Fibroblast of skin of right biceps (primary cell): ENCODE results near the gene PTPRJ.

Experiments used
- DNase-seq: peaks from one replicate; pipeline ENCODE4 v3.0.0-alpha.2; 2013

The PTPRJ gene

DNA sequence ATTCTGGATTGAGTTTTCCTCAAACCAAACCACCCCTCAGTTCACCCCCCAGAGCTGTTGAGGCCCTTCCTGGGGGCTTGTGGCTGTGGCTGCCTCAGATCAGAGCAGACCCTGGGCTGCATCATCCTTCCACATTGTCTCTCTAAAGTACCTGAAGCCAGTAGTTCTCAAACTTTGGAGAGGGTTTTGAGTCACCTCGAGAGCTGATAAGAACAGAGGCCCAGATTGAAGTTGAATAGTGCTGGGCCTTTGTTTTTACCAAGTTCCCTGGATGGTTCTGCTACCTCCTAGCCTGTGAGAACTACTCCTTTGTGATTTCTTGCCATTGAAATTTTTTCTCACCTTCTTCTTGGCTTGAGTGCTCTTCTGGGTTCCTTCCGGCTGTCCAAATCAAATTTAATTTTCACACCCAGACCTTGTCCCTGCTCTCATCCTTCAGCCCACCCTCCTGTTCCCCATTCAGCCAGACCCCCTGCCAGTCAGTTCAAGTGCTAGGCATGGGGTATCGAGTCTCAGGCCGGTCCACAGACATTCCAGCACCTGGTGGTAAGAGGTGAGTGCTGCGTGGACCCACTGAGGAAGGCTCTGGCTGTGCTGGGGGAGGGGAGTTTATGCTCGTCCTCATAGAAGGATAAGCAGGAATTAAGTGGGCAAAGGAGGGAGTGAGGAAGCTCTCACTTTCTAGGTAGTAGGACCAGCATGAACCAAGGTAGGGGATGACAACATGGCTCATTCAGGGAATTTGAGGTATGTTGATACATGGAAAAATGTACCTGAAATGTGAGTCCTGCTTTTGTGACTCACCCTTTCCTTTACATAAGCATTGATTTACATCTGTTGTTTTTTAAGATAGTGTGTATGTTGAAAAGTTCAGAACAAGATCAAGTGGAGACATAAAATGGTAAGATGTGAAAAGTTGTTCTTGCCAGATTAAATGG, 116.5 kb downstream of the PTPRJ start:
- DNase-seq: peak; percentile 17

DNA sequence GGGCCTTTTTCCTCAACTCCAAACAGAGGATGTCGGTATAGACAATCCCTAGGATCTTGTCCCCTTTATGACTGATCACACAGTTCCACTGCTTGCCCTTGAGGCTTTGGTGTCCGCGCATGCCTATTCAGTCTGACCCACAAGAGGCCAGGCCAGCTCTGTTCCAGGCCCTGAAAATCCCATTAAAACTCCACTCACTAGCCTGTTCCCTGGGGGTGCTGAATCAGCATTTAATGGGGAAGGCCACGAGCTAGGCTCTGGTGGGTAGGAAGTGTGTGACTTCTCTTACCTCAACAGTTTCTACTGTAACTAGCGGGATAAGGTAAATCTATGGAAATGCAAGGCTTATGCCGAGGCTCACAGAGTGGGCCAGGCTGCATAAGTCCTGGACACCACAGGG, 117.7 kb downstream of the PTPRJ start:
- no peak for DNase-seq

DNA sequence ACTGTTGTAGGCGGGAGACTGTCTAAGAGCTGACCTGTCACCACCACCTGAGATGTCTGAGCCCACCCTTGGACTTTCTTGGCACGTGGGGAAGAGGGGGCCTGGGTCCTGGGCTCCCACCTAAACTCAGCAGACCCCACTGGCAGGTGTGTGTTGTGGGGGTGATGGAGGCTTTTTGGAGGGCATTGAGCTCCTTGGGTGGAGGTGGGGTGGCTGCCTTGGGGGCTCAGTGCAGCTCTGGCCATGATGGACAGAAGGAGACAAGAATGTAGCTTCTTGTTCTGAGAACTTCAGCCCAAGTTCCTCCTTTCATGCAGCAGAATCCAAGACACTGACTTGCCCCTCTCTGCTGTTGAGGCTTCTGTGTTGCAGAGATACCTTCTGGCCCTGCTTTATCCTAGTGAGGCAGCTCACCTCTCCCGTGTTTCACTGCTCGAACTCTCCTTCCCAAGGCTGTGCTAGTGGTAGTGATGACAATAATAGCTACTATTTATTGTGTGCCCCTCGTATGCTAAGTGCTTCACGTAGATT, 119.6 kb downstream of the PTPRJ start:
- no peak for DNase-seq

DNA sequence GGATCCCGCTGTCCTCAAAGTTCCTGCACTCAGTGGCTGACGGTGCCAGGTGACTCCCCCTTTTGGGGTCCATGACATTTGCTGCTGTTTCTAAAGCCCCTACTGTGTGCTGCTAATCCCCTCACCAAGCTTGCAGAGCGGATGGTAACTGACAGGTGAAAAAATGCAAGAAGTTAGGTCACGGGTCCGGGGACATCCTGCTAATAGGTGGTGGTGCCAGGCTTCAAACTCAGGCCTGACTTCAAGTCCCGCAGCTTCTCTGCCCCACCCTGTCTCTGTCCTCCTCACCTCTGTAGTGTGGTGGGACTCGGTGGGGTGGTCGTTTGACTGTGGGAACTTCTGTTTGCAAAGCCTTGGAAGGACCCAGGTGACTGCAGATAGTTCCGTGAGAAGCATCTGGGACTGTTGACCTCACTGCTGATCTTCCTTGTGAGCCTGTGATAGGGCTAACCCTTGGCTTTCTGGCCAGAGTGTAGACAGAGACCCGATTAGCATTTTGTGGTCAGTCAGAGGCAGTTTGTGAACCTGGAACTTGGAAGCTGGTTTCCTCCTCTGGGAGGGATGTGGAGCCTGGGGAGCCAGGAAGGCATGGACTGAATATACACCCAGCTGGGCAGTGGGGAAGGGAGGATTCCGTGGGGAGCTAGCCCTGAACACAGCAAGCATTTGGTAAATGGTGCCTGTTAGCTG, 120.8 kb downstream of the PTPRJ start:
- no peak for DNase-seq

DNA sequence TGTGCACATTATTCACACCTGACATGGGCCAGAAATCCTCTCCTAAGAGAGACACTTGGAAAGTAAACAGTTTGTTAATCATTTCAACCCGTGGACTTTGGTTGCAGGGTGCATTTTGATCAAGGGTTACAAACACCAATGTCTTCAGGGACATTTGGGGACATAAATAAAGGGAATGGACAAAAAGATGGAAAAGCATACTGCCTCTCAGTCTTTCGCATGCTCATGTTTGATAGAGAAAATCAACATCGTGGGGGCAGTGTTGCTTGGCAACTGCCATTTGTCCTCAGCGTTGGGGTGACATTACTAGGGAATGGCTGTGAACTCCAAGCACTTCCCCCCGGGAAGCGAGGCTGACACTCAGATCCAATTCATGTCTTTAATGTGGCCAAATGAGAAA, 121.6 kb downstream of the PTPRJ start:
- no peak for DNase-seq

DNA sequence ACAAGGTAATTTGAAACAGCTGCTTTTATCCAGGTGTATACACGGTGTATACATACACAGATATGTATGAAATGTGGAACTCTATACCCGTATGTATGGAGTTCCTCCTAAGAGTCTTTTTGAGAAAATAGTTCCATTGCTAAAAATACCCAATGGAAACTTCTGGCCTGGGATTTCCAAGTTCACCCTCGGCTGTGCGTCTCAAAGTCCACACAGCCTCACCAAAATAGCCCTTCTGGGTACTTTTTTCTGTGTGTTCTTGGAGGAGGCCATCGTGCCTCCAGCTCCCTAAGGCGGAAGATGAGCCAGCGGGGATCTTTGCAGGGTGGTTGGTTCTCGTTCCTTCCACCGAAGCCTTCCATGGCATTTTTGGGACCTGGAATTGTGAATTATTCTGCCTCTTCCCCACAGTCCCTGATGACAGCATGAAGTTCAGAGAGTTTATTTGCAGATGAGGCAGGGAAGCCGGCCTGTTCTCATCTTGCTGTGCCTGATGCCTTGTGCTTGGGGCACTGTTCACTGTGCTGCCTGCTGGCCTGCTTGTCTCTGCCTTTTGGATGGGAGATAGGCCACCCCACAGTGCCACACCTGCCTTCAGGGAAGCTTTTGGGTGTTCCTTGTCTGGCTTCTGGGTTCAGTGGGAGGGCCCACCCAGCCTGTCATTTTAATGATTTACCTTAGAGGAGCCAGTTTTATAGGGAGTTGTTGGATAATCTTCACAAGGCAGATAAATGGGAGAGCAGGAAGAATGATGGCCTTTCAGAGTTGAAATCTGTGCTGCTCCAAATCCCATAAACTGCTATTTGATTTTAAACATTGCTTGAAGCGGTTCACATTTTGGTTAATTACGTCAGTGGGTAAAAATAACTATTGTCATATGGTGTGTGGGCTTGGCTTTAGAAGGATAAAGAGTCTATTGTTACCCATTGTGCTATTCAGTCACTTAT, 123.5 kb downstream of the PTPRJ start:
- peak; percentile 34 for DNase-seq

DNA sequence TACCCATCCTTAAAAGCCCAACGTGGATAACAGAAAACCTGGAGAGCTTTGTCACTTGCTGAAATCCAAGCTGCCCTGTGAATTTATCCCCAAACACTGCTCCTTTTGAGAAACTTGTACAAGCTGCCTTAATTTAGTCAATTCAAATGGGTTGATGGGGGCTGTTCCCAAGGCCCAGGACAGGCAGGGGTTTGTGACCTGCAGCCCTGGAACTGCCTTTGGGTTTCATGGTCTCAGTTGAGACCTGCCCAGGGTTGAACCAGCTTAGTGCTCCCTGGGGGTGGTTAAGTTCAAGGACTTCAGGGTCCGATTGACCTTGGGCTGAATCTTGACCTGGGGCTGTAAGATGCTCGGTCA, 124.2 kb downstream of the PTPRJ start:
- no peak for DNase-seq

DNA sequence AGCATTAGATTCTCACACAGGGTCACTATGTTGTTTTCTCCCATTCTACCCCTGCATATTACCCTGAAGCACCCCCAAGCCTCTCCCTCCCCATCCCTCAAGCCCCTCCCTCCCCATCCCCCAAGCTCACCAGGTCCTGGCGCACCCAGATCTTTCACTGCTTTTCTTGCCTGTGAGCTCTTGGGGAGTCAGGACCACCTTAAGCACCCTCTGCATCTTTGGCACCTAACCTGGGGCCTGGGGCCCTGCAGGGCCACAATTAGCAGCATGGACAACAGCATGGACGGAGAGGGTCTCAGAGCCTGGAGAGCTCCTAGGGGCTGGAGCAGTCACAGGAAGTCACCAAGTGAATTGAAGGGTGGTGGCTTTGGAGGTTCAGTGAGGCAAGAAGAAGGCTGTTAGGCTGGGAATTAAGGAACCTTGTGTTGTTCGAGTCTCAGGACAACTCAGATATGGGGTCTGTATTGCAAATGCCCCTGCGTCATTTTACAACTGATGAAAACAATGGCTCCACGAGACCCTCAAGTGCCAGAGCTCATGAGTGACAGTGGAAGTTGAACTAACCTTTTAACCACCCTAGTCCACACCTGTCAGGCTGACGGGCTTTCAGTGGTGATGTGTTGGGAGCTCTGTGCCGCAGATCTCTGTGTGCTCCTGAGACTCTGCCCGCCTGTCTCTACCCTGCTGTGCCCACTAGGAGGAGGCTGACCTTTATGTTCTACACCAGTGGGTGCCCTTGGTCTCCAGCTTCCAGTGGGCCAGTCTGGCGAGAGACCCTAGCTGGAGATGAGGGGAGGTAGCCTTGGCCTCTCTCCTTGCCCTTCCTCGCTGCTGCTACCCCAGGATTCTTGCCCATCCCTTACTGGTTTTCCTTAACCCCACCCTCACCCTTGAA, 125.0 kb downstream of the PTPRJ start:
- no peak for DNase-seq

DNA sequence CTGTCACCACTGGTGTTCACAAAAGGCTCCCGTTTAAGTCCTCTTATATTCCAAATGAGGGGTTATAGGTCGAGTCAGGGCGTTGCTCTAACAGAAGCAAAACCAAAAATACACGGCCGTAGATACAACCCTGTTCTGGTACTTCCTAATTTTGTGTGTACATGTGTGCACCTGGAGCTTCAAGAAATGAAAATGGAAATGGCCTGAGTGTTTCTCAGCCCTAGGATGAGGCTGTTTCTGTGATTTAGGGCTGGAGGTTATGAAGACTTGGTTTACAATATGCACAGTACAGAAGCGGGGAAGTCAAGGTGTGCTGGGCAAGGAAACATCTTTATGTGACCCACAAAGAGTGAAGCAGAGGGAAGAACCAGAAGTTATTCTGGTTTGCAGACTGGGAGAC, 125.8 kb downstream of the PTPRJ start:
- no peak for DNase-seq

DNA sequence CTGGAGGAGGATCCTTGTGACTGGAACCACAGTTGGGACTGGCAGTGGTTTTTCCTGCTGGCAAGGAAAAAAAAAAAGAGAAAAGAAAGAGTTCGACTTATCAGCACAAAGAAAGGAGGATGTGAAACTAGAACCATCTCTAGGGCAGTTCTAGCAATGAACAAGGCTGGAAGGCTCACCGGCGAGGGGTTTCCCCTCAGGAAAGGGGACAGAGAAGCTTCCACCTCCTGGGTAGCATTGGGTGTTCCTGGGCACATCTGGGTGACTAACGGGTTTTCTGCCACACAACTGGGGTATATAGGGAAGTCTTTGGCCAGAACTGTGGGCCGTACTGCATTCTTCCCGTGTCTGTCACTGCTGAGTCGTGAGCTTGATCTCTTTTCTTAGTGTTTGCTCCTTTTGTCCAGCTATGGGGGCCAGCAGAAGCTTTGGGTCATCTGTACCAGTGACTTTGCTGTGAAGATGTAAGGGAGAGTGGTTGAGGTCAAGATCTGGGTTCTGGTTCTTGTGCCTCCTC, 126.9 kb downstream of the PTPRJ start:
- DNase-seq: peak; percentile 75

DNA sequence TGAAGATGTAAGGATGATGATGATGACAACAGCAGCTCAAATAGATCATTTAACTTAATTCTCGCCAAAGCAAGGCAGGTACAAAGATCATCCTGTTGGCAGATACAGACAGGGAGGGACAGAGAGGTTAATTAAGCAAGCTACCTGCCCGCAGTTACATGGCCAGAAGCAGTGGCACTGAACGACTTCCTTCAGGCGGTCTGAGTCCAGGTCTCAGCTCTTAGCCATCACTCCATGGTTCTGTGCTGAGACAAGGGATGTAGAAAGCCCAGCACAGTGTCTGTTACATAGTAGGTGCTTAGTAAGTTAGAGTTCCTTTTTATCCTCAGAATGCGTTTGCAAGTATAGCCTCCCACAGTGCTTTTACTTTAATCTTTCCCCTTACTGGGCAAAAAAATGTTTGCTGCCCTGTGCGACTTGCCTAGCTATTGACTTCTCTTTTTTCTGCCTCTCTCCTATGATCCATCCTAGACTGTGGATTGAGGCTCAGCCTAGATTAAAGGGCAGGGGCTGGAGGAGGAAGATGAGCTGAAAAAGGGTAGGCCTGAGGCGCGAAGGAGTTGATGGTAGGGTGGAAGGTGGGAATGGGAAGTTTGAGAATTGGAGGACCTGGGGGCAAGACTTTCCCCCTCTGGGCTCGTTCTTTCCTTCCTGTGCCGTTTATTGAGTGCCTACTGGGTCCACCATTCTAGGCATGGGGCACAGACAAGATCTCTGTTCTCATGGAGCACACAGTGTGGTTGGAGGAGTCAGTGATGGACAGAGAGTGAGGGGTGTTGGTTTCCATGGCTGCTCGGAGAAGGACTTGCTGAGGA, 128.1 kb downstream of the PTPRJ start:
- no peak for DNase-seq

DNA sequence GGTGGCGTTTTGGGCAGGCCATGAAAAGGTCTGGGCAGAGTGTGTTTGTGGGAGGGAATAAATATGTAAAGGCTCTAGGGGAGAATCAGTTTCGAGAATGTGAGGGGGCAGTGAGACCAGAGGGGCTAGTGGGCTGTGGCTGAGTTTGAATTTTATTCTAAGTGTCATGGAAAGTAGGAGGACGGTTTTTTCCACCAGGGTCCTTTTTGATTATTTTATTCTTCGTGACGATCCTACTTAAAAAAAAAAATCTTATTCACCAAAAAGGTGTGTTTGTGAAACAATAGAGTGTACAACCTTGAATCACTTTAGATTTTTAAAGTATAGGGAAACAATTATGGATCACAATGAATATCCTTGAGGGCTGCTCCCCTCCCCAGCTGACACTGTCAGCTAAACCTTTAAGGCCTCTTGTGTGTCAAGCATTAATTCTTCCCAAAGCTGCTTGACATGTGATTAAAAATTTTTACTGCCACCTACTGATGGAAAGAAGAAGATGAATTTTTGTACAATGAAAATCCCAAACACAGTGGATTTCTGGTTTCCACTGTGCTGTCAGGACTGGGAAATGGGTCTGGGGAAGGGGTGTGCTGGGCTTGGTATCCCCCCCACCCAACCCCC, 128.8 kb downstream of the PTPRJ start:
- peak; percentile 60 for DNase-seq

DNA sequence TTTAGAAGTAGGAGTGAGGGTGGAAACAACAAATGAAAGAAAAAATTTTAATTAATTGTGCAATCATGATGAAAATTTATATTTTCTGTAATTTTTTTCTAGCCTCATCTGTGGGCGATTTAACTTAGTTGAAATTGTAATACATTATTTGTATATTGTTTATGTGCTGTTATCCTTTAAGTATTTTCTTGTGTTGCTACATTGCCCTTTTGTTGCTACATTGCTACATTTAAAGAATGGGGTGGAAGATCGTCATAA, 130.1 kb downstream of the PTPRJ start:
- no peak for DNase-seq

DNA sequence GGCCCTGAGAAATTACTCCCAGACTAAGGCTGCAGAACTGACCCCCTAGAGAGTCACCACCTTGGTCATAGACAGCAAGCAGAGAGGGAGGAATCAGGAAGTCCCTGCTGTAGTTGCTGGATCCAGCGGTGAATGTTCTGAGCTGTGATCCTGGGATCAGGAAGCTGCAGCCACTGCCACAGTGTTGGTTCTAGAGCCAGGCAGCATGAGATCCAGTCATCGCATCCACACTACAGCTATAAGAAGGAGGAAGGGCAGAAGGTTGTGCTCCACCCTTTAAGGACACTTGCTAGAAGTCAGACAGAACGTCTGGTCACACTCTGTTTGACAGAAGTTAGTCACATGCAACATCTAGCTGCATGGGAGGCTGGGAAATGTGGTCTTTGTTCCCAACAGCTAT, 131.5 kb downstream of the PTPRJ start:
- no peak for DNase-seq

DNA sequence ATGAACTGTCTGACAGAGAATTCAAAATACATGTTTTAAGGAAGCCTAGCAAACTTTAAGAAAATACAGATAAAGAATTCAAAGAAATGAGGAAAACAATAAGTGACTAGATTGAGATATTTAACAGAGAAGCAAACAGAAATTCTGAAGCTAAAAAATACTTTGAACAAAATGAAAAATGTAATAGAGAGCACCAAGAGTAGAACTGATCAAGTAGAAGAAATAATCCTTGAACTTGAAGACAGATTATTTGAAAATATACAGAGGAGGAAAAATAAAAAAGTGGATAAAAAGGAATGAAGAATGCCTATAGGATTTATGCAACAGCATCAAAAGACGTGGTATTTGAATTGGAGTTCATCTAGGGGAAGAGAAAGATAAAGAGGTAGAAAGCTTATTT, 134.4 kb downstream of the PTPRJ start:
- no peak for DNase-seq

DNA sequence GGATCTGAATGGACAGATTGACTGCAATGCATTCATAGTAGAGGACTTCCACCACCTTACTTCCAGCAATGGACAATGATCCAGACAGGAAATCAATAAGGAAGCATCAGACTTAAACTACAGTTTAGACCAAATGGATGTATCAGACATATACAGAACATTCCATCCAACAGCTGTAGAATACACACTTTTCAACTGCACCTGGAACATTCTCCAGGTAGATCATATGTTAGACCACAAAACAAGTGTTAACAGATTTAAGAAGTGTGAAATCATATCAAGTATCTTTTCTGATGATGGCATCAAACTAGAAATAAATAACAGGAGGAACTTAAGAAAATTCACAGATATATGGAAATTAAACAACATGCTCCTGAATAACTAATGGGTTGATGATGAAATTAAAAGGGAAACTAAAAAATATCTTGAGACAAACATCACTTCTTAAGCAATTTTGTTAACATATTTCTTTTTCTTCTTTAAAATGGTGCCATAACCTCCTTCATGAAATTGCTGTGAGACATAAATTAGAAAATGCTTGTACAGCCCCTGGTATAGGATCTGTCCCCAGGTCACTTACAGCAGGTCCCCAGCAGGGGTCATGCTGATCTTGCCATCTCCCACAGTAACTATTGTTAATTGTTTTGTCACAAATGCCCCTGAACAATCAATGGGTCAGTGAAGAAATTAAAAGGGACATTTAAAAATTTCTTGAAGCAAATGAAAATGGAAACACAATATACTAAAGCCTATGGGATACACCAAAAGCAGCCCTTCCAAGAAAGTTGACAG, 136.3 kb downstream of the PTPRJ start:
- no peak for DNase-seq

DNA sequence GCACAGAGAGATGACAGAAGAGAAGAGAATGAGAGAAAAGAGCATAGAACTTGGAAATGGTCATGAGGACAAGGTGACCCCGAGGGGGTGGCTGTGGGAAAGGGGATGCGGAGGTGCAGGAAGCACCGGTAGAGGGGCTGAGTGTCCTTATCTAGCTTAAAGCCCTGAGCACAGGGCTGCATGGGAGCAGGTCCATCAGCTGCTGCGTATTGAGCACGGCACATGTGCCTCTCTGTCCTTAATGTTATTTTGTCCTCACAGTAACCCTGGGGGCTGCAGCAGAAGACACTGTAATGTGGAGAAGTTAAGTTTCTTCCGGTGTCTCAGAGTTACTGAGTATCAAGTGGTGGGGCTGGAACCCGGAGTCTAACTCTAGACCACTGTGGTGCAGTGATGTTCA, 141.9 kb downstream of the PTPRJ start:
- no peak for DNase-seq

DNA sequence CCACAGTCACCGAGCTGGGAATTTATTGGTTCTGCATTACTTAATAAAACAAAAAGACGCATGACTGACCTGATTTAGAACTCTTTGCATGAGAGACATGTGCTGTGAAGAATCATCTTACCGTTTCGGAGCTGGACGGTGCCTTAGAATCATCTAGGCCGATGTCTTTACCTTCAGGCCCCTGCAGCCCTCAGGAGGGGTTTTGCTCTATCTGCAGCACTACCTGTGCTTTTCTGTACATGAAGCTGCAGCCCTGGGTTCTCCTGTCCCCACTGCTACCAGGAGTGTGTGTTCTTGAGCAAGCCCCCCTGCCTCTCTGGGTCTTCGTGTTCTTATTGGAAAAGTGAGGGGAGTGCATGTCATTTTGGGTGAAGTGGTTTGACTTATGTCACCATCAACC, 142.3 kb downstream of the PTPRJ start:
- DNase-seq: no peak

DNA sequence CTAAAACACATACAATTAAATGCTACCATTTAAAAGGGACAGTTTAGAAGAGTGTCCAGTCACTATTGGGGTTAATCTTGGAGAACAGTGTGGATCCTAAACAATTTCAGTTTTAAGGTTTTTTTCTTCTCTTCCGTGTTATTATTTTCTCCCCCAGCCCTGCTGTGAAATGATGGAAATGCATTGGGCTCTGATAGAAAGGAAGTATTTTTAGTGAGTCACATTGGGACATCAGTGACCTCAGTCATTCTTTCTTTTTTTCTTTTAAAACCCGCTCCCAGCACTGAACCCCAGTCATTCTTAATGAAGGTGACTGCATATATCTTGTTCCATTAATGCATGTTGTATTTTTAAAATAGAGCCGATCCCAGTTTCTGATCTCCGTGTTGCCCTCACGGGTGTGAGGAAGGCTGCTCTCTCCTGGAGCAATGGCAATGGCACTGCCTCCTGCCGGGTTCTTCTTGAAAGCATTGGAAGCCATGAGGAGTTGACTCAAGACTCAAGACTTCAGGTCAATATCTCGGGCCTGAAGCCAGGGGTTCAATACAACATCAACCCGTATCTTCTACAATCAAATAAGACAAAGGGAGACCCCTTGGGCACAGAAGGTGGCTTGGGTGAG, 143.0 kb downstream of the PTPRJ start:
- DNase-seq: no peak
